Measurements from ENCODE around the gene CPPED1. TPM values are rescaled to one million over a fixed set of nuclear protein-coding genes. Genes with fewer than 3 reads are reported as not detected.

Gene CPPED1
- total and polyA plus RNA-seq, 10 of the 15 experiments (the other 5 are each of a cell fraction or from before 2014, with no cell fraction given), result 7.1 to 39.0 (median 16.0) TPM

- RAD21 ChIA-PET (ENCODE audit: unreplicated experiment), result interaction anchor here (0.6 to 1.7 kb wide), 8 partner anchors 20 to 386 kb away, joined by 3 to 11 read pairs (median 4); no protein-coding TSS in a partner anchor
- no peak for FAIRE-seq
- Histone ChIP-seq H3K27ac (ENCODE audit: control insufficient read depth, insufficient read depth) (peak overlapping the region; percentile 61), H3K4me2 (ENCODE audit: control insufficient read depth, insufficient read depth) (peak overlapping the region; percentile 60), H3K4me1 (ENCODE audit: control insufficient read depth, insufficient read depth, low read length) (peaks cover 19% of the 10 kb centered on the region), H3K9ac (ENCODE audit: control insufficient read depth, insufficient read depth, low read length) (no peak overlapping the region), H3K36me3 (ENCODE audit: control insufficient read depth in 2 of 2, insufficient read depth in 2 of 2, low read length in 1 of 2) (no peaks in the 10 kb centered on the region), H3K9me3 (replicated peaks; ENCODE audit: control insufficient read depth, insufficient read depth, low read length) (no peaks in the 10 kb centered on the region; the same call in 2 of the 3 replicates), H2AFZ (ENCODE audit: control insufficient read depth, low read depth, low read length) (no peak overlapping the region; the same call in 1 of the 2 replicates), H3K79me2 (ENCODE audit: control insufficient read depth, insufficient read depth, low read length) (no peaks in the 10 kb centered on the region), H3K27me3 (replicated peaks in 1 of 2; ENCODE audit: control insufficient read depth in 2 of 2, insufficient read depth in 2 of 2, low read length in 1 of 2) (no peaks in the 10 kb centered on the region), H4K20me1 (ENCODE audit: control insufficient read depth, insufficient read depth) (no peaks in the 10 kb centered on the region), H3K4me3 (peak overlapping the region; percentile 6; the same call in 1 of the 2 replicates)
- POLR2A ChIA-PET, result interaction anchor here (0.6 to 1.0 kb wide), 2 partner anchors 11 to 44 kb away, joined by 3 read pairs; no protein-coding TSS in a partner anchor
- under 1% methylated on average over 9 of the region's 9 CpGs for WGBS (ENCODE audit: insufficient coverage, insufficient replicate concordance, low lambda C conversion rate, missing lambda C conversion rate)
- SMC1A ChIA-PET (ENCODE audit: uncharacterized antibody, unreplicated experiment), result interaction anchor here (1.2 to 2.1 kb wide), 10 partner anchors 7 to 215 kb away, joined by 3 to 9 read pairs (median 4); no protein-coding TSS in a partner anchor
- BruUV-seq (replicated peaks), result no TSS peak
- peak; percentile 19; the same call in 1 of the 2 replicates for TF ChIP-seq MLLT1 (IDR thresholded peaks at IDR 0.05)
- no peak for TF ChIP-seq CHD1 (IDR thresholded peaks at IDR 0.05; ENCODE audit: low read depth, low read length)
- TF ChIP-seq ASH2L (IDR thresholded peaks at IDR 0.05; ENCODE audit: borderline replicate concordance, low read depth), result 0 out of 2 replicates have a peak, but pooled peaks have one; percentile 26
- no peak for TF ChIP-seq HSF1 (IDR thresholded peaks at IDR 0.05; ENCODE audit: low read depth, low read length)
- no peak for TF ChIP-seq CHD2 (IDR thresholded peaks at IDR 0.05; ENCODE audit: borderline replicate concordance, low read depth, low read length)
- 0 out of 2 replicates have a peak, but pooled peaks have one; percentile 8 for TF ChIP-seq ATF7 (IDR thresholded peaks at IDR 0.05; ENCODE audit: low read depth)
- TF ChIP-seq HDGF (IDR thresholded peaks at IDR 0.05), result peak; percentile 58
- TF ChIP-seq RAD51 (IDR thresholded peaks at IDR 0.05), result no peak
- peak; percentile 41; the same call in 1 of the 2 replicates for TF ChIP-seq SMARCA5 (IDR thresholded peaks at IDR 0.05)
- no peak for TF ChIP-seq NR2C2 (IDR thresholded peaks at IDR 0.05; ENCODE audit: borderline replicate concordance, control insufficient read depth, insufficient read length, low read depth)
- in situ Hi-C loops (cut with MboI), result loop anchor here (5.0 kb wide), 1 partner anchor 52 kb away; the partner anchor contains the start of gene CPPED1
- intact Hi-C loops (cut with micrococcal nuclease; ENCODE audit: unreplicated experiment), result loop anchor here (1.0 to 5.0 kb wide), 5 partner anchors 53 to 214 kb away; partner anchors contain the start of gene CPPED1
- peak; percentile 61 for ATAC-seq
- DNase-seq (ENCODE audit: low read depth, low spot score), result no peak
- CTCF ChIA-PET, result interaction anchor here (1.5 kb wide), 1 partner anchor 104 kb away, joined by 4 read pairs; no protein-coding TSS in a partner anchor
These were observed 53.2 kb downstream of the CPPED1 start for GRCh38 chr16:12750554-12750918.
